ENCODE measurements around the gene MPPE1. TPM values are rescaled to one million over a fixed set of nuclear protein-coding genes. Genes with fewer than 3 reads are reported as not detected.

The MPPE1 gene, protein sequence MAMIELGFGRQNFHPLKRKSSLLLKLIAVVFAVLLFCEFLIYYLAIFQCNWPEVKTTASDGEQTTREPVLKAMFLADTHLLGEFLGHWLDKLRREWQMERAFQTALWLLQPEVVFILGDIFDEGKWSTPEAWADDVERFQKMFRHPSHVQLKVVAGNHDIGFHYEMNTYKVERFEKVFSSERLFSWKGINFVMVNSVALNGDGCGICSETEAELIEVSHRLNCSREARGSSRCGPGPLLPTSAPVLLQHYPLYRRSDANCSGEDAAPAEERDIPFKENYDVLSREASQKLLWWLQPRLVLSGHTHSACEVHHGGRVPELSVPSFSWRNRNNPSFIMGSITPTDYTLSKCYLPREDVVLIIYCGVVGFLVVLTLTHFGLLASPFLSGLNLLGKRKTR
- total RNA-seq (10 to 100 TPM; 21.2 to 44.5 (median 34.1) TPM), polyA plus RNA-seq (10 to 100 TPM; 18.3 to 45.9 TPM)
- long read RNA-seq, donor 1, full-length matches to known transcripts = 19 of 40 reads
- long read RNA-seq, donor 1, partial matches to known transcripts = 4 of 40 reads
- long read RNA-seq, donor 1, other reads (novel, unspliced or antisense) = 17 of 40 reads
- long read RNA-seq, donor 2, full-length matches to known transcripts = 17 of 40 reads
- long read RNA-seq, donor 2, partial matches to known transcripts = 6 of 40 reads
- long read RNA-seq, donor 2, other reads (novel, unspliced or antisense) = 17 of 40 reads
- long read RNA-seq, donor 3, full-length matches to known transcripts = 45 of 79 reads
- long read RNA-seq, donor 3, partial matches to known transcripts = 5 of 79 reads
- long read RNA-seq, donor 3, other reads (novel, unspliced or antisense) = 29 of 79 reads

DNA sequence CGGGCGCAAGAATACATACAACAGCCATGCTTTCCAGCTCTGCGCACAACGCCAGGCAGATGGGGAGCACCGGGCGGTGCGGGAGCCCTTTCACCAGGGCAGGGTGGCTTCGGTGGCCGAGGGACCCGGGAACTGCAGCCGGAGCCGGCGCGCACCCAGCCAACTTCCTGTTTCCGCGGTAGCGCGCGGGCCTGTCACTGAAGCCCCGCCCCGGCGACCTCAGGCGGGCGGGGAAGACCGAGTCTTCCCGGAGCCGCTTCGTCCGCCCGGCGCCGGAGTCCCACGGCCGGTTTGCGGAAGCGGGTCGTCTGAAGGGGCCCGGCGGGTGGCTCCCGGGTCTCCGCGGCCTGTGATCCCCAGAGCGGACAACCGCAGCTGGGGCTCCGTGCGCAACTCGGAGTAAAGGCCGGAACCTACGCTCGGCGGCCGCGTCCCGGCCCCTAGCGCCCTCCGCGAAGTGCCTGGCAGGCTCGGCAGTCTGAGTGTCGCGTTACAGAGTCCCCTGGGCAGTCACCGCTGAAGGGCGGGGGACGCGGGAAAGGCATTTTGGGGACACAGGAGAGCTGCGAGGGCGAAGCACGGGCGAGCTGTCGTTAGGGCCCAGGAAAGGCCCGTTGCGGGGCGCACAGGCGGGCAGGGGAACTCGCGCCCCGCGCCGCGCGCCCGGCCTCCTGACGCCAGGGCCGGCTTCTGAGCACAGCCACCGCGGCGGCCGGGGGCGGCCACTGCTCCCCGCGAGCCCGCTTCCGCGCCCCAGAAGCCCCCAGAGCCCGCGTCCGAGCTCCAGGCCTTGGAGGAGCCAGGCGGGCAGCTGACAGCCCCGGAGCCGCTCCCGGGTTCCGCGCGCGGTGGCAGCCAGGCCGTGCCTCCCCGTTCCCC is at the start of gene MPPE1:
TSS of gene MPPE1 (minus strand) at position 136 of the 879 bp plus-strand sequence. CDS start 11,053 bp downstream, outside the sequence.
- Histone ChIP-seq H3K4me1 (peaks cover 0 to 37% (median 26%) of the 10 kb centered on the region in 9 donors), H3K36me3 (peaks cover 0 to 28% (median 0%) of the 10 kb centered on the region in 9 donors), H3K4me3 (peak within 1 kb of the TSS; percentile 49 to 97 (median 86)), H3K9me3 (no peaks in the 10 kb centered on the region), H3K27ac (peak within 1 kb of the TSS; percentile 92 to 100 (median 100)), H3K27me3 (no peaks in the 10 kb centered on the region)
- TF ChIP-seq, protein P1, sequence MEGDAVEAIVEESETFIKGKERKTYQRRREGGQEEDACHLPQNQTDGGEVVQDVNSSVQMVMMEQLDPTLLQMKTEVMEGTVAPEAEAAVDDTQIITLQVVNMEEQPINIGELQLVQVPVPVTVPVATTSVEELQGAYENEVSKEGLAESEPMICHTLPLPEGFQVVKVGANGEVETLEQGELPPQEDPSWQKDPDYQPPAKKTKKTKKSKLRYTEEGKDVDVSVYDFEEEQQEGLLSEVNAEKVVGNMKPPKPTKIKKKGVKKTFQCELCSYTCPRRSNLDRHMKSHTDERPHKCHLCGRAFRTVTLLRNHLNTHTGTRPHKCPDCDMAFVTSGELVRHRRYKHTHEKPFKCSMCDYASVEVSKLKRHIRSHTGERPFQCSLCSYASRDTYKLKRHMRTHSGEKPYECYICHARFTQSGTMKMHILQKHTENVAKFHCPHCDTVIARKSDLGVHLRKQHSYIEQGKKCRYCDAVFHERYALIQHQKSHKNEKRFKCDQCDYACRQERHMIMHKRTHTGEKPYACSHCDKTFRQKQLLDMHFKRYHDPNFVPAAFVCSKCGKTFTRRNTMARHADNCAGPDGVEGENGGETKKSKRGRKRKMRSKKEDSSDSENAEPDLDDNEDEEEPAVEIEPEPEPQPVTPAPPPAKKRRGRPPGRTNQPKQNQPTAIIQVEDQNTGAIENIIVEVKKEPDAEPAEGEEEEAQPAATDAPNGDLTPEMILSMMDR (IDR thresholded peaks at IDR 0.05) = no peak
- intact Hi-C loops (cut with DNase I) = loop anchor here in 7 of 10 donors (1.0 to 10.0 kb wide), 8 partner anchors 38 to 72 kb away; partner anchors contain the start of genes CHMP1B (in 4 of the 7) and IMPA2 (in 1 of the 7)
- WGBS, 2 donors = 0 to 1% methylated on average over 95 to 106 of the region's 106 CpGs
- ATAC-seq (peak; percentile 93 to 98 (median 97)), DNase-seq (peak; percentile 89 to 92)

DNA sequence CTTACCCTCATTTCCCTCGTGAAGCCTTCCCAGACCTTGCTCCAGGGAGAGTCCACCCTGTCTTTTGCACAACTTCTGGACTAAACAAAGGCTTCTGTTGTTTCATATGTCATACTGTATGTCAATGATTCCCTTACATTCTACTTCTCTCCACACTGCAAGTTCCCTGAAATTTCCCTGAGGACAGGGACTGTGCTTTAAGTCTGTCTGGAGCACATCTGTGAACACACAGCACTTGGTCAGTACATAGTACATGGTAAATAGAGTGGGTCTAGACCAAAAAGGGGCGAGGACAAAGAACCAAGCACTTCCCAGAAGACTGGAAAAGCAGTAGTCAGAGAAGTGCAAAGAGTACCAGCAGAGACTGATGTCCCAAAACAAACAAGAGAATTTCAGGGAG is 49.5 kb upstream of the MPPE1 start:
- no peaks in the 10 kb centered on the region for H3K36me3 ChIP-seq
- no peak overlapping the region for H3K4me3 ChIP-seq
- DNase-seq = no peak
- TF ChIP-seq, protein P1 (IDR thresholded peaks at IDR 0.05) = no peak
- peaks cover 0 to 14% (median 0%) of the 10 kb centered on the region in 9 donors for H3K4me1 ChIP-seq
- H3K9me3 ChIP-seq = peaks cover 0 to 25% (median 0%) of the 10 kb centered on the region in 11 donors
- intact Hi-C loops (cut with DNase I) = no loop called here
- H3K27ac ChIP-seq = no peak overlapping the region
- ATAC-seq = no peak
- H3K27me3 ChIP-seq = no peaks in the 10 kb centered on the region
- WGBS, 2 donors = 57 to 73% methylated on average over 2 of the region's 2 CpGs

DNA sequence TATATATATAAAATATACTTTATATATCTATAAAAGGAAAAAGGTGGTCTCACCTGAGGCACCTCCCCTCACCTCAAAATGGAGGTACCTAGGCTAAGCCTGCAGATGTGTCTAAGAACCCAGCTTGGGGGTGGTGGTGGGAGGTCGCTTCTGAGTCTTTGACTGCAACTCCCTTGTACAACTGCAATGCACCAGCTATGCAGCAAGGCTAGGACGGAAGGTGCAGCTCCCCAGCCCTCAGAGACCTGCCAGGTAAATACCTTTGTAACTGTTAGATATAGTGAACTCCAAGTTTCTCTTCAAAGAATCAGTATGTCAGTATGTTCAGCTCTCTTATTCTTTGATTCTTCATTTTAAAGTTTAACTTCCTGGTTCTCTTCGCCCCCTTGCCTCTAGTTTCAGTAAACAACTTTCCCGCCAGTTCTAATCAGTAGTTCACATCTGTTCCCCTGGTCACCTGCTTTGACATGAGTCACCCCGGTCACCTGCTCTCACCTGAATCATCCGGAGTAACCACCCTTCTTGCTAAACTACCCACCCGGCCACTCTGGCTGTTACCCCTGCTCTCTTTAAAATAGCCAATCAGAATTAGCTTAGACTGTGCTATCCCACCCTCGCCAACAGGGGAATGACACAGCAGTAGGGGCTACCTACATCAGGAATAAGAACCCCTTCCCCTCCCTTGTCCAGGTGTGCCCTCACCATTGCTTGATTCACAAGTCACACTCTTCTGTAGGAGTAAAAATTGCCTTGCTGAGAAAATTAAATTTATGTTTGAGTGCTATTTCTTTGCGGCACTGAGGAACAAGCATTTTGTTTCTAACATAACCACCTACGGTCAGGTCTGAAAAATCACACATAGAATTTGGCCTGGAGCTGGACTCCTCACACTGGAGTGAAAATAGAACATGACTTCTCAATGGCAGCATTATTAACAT is 48.5 kb upstream of the MPPE1 start:
- Histone ChIP-seq H3K4me1 (peaks cover 0 to 14% (median 0%) of the 10 kb centered on the region in 9 donors), H3K4me3 (no peak overlapping the region), H3K27ac (peak overlapping the region in 1 of 10 donors; percentile 72), H3K36me3 (no peaks in the 10 kb centered on the region), H3K27me3 (no peaks in the 10 kb centered on the region), H3K9me3 (peaks cover 0 to 25% (median 0%) of the 10 kb centered on the region in 11 donors)
- intact Hi-C loops (cut with DNase I) = no loop called here
- no peak for ATAC-seq
- 96 to 97% methylated on average over 10 of the region's 10 CpGs for WGBS, 2 donors
- TF ChIP-seq, protein P1 (IDR thresholded peaks at IDR 0.05) = no peak
- DNase-seq = no peak

Measured in heart right ventricle (tissue), 16 donors.